DND-41 (cell line): Measurements from ENCODE around the gene SNCAIP.

Experiments
- ATAC-seq: fragments of 200-7000 bp; cut with Tn5 transposase; 3 replicates; pipeline ENCODE4 v1.9.1; 2021; ENCODE audit warnings: low read depth; ENCODE audit not compliant: insufficient read depth
- DNase-seq: peaks from one replicate; pipeline ENCODE4 v3.0.0-alpha.2; 2020
- H2AFZ ChIP-seq: 2 replicates; pipeline ENCODE4 v1.6.0; 2012; ENCODE audit warnings: low read depth, low read length
- H3K27ac ChIP-seq: 2 replicates; pipeline ENCODE4 v1.5.1; 2012; ENCODE audit warnings: low read length, inconsistent platforms
- H3K27me3 ChIP-seq: fragments of 200-600 bp; sonication (generic); 2 replicates; pipeline ENCODE4 v1.6.0; 2012; ENCODE audit warnings: low read length, mild to moderate bottlenecking, inconsistent platforms; ENCODE audit not compliant: insufficient read depth, poor library complexity
- H3K36me3 ChIP-seq: 2 replicates; pipeline ENCODE4 v1.5.1; 2012; ENCODE audit warnings: low read length, inconsistent platforms; ENCODE audit not compliant: insufficient read depth
- H3K4me1 ChIP-seq: 2 replicates; pipeline ENCODE4 v1.5.1; 2012; ENCODE audit warnings: mild to moderate bottlenecking, low read length; ENCODE audit not compliant: insufficient read depth
- H3K4me2 ChIP-seq: 2 replicates; pipeline ENCODE4 v1.6.0; 2012; ENCODE audit warnings: mild to moderate bottlenecking, moderate library complexity, low read length, inconsistent platforms; ENCODE audit not compliant: insufficient read depth
- H3K4me3 ChIP-seq, 2 experiments: fragments of 200-600 bp in 1 of 2; shearing (Covaris generic) in 1 of 2; 2 replicates each; pipeline ENCODE4 v1.5.1; 2012 to 2016; ENCODE audit warnings: inconsistent platforms in 2 of 2, low read length in 2 of 2, mild to moderate bottlenecking in 2 of 2, low read depth in 1 of 2, moderate library complexity in 1 of 2
- H3K79me2 ChIP-seq: 2 replicates; pipeline ENCODE4 v1.6.0; 2012; ENCODE audit warnings: low read length, inconsistent platforms; ENCODE audit not compliant: insufficient read depth
- H3K9ac ChIP-seq: 2 replicates; pipeline ENCODE4 v1.6.0; 2012; ENCODE audit warnings: low read depth, mild to moderate bottlenecking, inconsistent platforms, low read length, moderate library complexity
- H3K9me3 ChIP-seq: 2 replicates; pipeline ENCODE4 v1.5.1; 2012; ENCODE audit warnings: low read length, moderate library complexity, mild to moderate bottlenecking, inconsistent platforms; ENCODE audit not compliant: insufficient read depth, severe bottlenecking
- H4K20me1 ChIP-seq: 2 replicates; pipeline ENCODE4 v1.6.0; 2012; ENCODE audit warnings: low read length; ENCODE audit not compliant: insufficient read depth
- CTCF ChIP-seq: IDR thresholded peaks from 2 replicates; pipeline ENCODE4 v1.5.1; 2012; ENCODE audit warnings: borderline replicate concordance, low read length, moderate library complexity, mild to moderate bottlenecking; ENCODE audit not compliant: poor library complexity, severe bottlenecking; ENCODE audit errors: extremely low read depth
- EZH2 ChIP-seq: IDR thresholded peaks from 3 replicates; pipeline ENCODE4 v1.6.1; 2012; ENCODE audit warnings: borderline replicate concordance, low read depth, mild to moderate bottlenecking, moderate library complexity, low read length, inconsistent platforms; ENCODE audit not compliant: severe bottlenecking

The SNCAIP gene

GRCh38 chr5:122426301-122426700 lies 114.3 kb downstream of the SNCAIP start:
- H4K20me1 ChIP-seq = no peaks in the 10 kb centered on the region
- no peaks in the 10 kb centered on the region for H3K4me1 ChIP-seq
- no peaks in the 10 kb centered on the region for H3K79me2 ChIP-seq
- H2AFZ ChIP-seq = no peak overlapping the region
- ATAC-seq (no peak), DNase-seq (no peak)
- no peaks in the 10 kb centered on the region for H3K36me3 ChIP-seq
- TF ChIP-seq CTCF (no peak), EZH2 (no peak)
- no peak overlapping the region for H3K4me3 ChIP-seq
- no peak overlapping the region for H3K9ac ChIP-seq
- no peak overlapping the region for H3K4me2 ChIP-seq
- H3K27ac ChIP-seq = no peak overlapping the region
- H3K9me3 ChIP-seq = no peaks in the 10 kb centered on the region
- no peaks in the 10 kb centered on the region for H3K27me3 ChIP-seq

GRCh38 chr5:122427621-122428020 lies 115.6 kb downstream of the SNCAIP start:
- Histone ChIP-seq H3K27me3 (no peaks in the 10 kb centered on the region), H2AFZ (no peak overlapping the region), H3K4me1 (no peaks in the 10 kb centered on the region), H3K9me3 (no peaks in the 10 kb centered on the region), H3K4me3 (no peak overlapping the region), H3K4me2 (no peak overlapping the region), H3K79me2 (no peaks in the 10 kb centered on the region), H4K20me1 (no peaks in the 10 kb centered on the region), H3K27ac (no peak overlapping the region), H3K9ac (no peak overlapping the region), H3K36me3 (no peaks in the 10 kb centered on the region)
- DNase-seq (no peak), ATAC-seq (no peak)
- TF ChIP-seq CTCF = no peak
- TF ChIP-seq EZH2 = no peak

GRCh38 chr5:122429545-122430318 lies 117.7 kb downstream of the SNCAIP start:
- Histone ChIP-seq H3K27ac (no peak overlapping the region), H4K20me1 (no peaks in the 10 kb centered on the region), H3K9me3 (no peaks in the 10 kb centered on the region), H2AFZ (no peak overlapping the region), H3K36me3 (no peaks in the 10 kb centered on the region), H3K79me2 (no peaks in the 10 kb centered on the region), H3K27me3 (no peaks in the 10 kb centered on the region), H3K4me1 (no peaks in the 10 kb centered on the region), H3K9ac (no peak overlapping the region), H3K4me3 (no peak overlapping the region), H3K4me2 (no peak overlapping the region)
- DNase-seq (no peak), ATAC-seq (no peak)
- no peak for TF ChIP-seq CTCF
- TF ChIP-seq EZH2 = no peak

- H3K9me3 ChIP-seq = no peaks in the 10 kb centered on the region
- H4K20me1 ChIP-seq = no peaks in the 10 kb centered on the region
- no peak overlapping the region for H3K9ac ChIP-seq
- TF ChIP-seq CTCF = no peak
- TF ChIP-seq EZH2 = no peak
- H3K4me3 ChIP-seq = no peak overlapping the region
- DNase-seq (no peak), ATAC-seq (no peak)
- H3K4me2 ChIP-seq = no peak overlapping the region
- no peaks in the 10 kb centered on the region for H3K4me1 ChIP-seq
- no peaks in the 10 kb centered on the region for H3K79me2 ChIP-seq
- H3K27ac ChIP-seq = no peak overlapping the region
- no peaks in the 10 kb centered on the region for H3K36me3 ChIP-seq
- no peaks in the 10 kb centered on the region for H3K27me3 ChIP-seq
- H2AFZ ChIP-seq = no peak overlapping the region
Observed at GRCh38 chr5:122430319-122430586, 118.2 kb downstream of the SNCAIP start.
